Lung (tissue), 12 donors: ENCODE data around the gene PPP5C. TPM values are rescaled to one million over a fixed set of nuclear protein-coding genes. Genes with fewer than 3 reads are reported as not detected.

Source experiments
- ATAC-seq: fragments of 200-7000 bp; cut with Tn5 transposase; one replicate; pipeline ENCODE4 v1.9.1; 2020; ENCODE audit warnings: moderate number of reproducible peaks; ENCODE audit not compliant: insufficient read depth, low FRiP score
- DNase-seq, 3 donors: peaks; one replicate each; pipeline ENCODE4 v3.0.0-alpha.2; 2013 to 2017
- H3K27ac ChIP-seq, 2 donors: one replicate each; pipeline ENCODE4 v1.5.1; 2013; ENCODE audit warnings: mild to moderate bottlenecking in 2 of 2, moderate library complexity in 2 of 2, control low read depth in 1 of 2, inconsistent platforms in 1 of 2, low read depth in 1 of 2, low read length in 1 of 2
- H3K27me3 ChIP-seq, 3 donors: one replicate each; pipeline ENCODE4 v1.5.1; 2013; ENCODE audit warnings: low read length in 2 of 3; ENCODE audit not compliant: control insufficient read depth in 3 of 3, insufficient read depth in 3 of 3
- H3K36me3 ChIP-seq, 4 donors: one replicate each; pipeline ENCODE4 v1.5.1; 2013; ENCODE audit warnings: low read length in 4 of 4, mild to moderate bottlenecking in 1 of 4, moderate library complexity in 1 of 4; ENCODE audit not compliant: control insufficient read depth in 4 of 4, insufficient read depth in 4 of 4
- H3K4me1 ChIP-seq, 5 donors: one replicate each; pipeline ENCODE4 v1.5.1; 2013; ENCODE audit warnings: low read length in 5 of 5, mild to moderate bottlenecking in 2 of 5, moderate library complexity in 1 of 5; ENCODE audit not compliant: control insufficient read depth in 5 of 5, insufficient read depth in 5 of 5
- H3K4me3 ChIP-seq: one replicate; pipeline ENCODE4 v1.5.1; 2013; ENCODE audit warnings: mild to moderate bottlenecking, control low read depth, moderate library complexity
- H3K9ac ChIP-seq, 2 donors: one replicate each; pipeline ENCODE4 v1.5.1; 2013; ENCODE audit warnings: low read length in 2 of 2, control low read depth in 1 of 2; ENCODE audit not compliant: insufficient read depth in 1 of 2
- H3K9me3 ChIP-seq, 4 donors: one replicate each; pipeline ENCODE4 v1.5.1; 2013; ENCODE audit warnings: low read length in 3 of 4, mild to moderate bottlenecking in 1 of 4, moderate library complexity in 1 of 4; ENCODE audit not compliant: control insufficient read depth in 4 of 4, insufficient read depth in 3 of 4
- CTCF ChIP-seq: IDR thresholded peaks from 2 replicates; pipeline ENCODE4 v1.5.1; 2012; ENCODE audit warnings: mild to moderate bottlenecking; ENCODE audit errors: control extremely low read depth, extremely low read depth
- WGBS, 2 donors: extraction: QIAGEN DNeasy Blood & Tissue Kit; methylation state at CpG; one replicate each; pipeline ENCODE4 v1.1.7; 2013; 5-methylcytosine and 5-hydroxymethylcytosine counted together
- polyA plus RNA-seq, 2 donors: library from polyadenylated mRNA; stranded (reverse); fragments of 200-250 nt; gene quantifications; one replicate each; pipeline ENCODE4 v1.2.1, GENCODE V29; 2013
- total RNA-seq, 2 donors: library from RNA; depleted of rRNA in 1 of 2; stranded (reverse); fragments of >200 nt in 1 of 2; gene quantifications; one replicate each; pipeline ENCODE4 v1.2.1, GENCODE V29; 2014 to 2021
- donor health status: control.
- donor health status: control.
- donor health status: Bipolar disorder and iron deficiency.
- donor health status: healthy.
- donor health status: DM: yes; HTN: yes; CAD: no.

Gene PPP5C
- total and polyA plus RNA-seq, 4 donors: 48.5 to 69.8 (median 54.6) TPM

GRCh38 chr19:46407856-46408663 is 61.2 kb downstream of the PPP5C start:
- ATAC-seq: no peak
- Histone ChIP-seq H3K9me3 (peaks cover 0 to 2% (median 0%) of the 10 kb centered on the region in 4 donors), H3K9ac (peak overlapping the region; percentile 37 to 44), H3K27ac (peak overlapping the region; percentile 16 to 59), H3K4me3 (no peak overlapping the region), H3K27me3 (no peaks in the 10 kb centered on the region), H3K36me3 (peaks cover 0 to 13% (median 2%) of the 10 kb centered on the region in 4 donors), H3K4me1 (peaks cover 0 to 51% (median 20%) of the 10 kb centered on the region in 5 donors)
- DNase-seq: peak in 2 of 3 donors; percentile 40 to 48
- WGBS, 2 donors: 28 to 29% methylated on average over 23 of the region's 23 CpGs
- no peak for TF ChIP-seq CTCF

- peak overlapping the region; percentile 37 to 44 for H3K9ac ChIP-seq
- H3K4me1 ChIP-seq: peaks cover 0 to 49% (median 21%) of the 10 kb centered on the region in 5 donors
- ATAC-seq (no peak), DNase-seq (peak; percentile 85 to 93 (median 86))
- peaks cover 0 to 2% (median 0%) of the 10 kb centered on the region in 4 donors for H3K9me3 ChIP-seq
- no peak for TF ChIP-seq CTCF
- no peak overlapping the region for H3K4me3 ChIP-seq
- peaks cover 0 to 13% (median 2%) of the 10 kb centered on the region in 4 donors for H3K36me3 ChIP-seq
- peak overlapping the region in 1 of 2 donors; percentile 59 for H3K27ac ChIP-seq
- no peaks in the 10 kb centered on the region for H3K27me3 ChIP-seq
- WGBS, 2 donors: 5 to 8% methylated on average over 11 of the region's 11 CpGs
Measured at GRCh38 chr19:46408664-46409039, 61.8 kb downstream of the PPP5C start.

- Histone ChIP-seq H3K9me3 (peaks cover 0 to under 1% (median 0%) of the 10 kb centered on the region in 4 donors), H3K4me1 (peaks cover 0 to 49% (median 23%) of the 10 kb centered on the region in 5 donors), H3K27me3 (no peaks in the 10 kb centered on the region), H3K4me3 (no peak overlapping the region), H3K36me3 (peaks cover 0 to 13% (median 2%) of the 10 kb centered on the region in 4 donors), H3K27ac (no peak overlapping the region), H3K9ac (no peak overlapping the region)
- ATAC-seq: no peak
- WGBS, 2 donors: 63 to 64% methylated on average over 3 of the region's 3 CpGs
- peak in 1 of 3 donors; percentile 62 for DNase-seq
- no peak for TF ChIP-seq CTCF
Measured at GRCh38 chr19:46409191-46409590, 62.3 kb downstream of the PPP5C start.
